ENCODE results near the gene ATXN2. TPM values are rescaled to one million over a fixed set of nuclear protein-coding genes. Genes with fewer than 3 reads are reported as not detected.
A peak's percentile ranks its signal among the peaks of the same experiment; 100 is the strongest.

Gene ATXN2
- total and polyA plus RNA-seq, 9 of the 15 experiments (the other 6 are each of a cell fraction or from before 2014, with no cell fraction given), result 16.8 to 67.8 (median 29.3) TPM

GRCh38 chr12:111626230-111626629 lies 27.1 kb upstream of the ATXN2 start:
- ATAC-seq (no peak), DNase-seq (ENCODE audit: extremely low read depth in 1 of 4, low spot score in 3 of 4) (no peak), FAIRE-seq (no peak)
- in situ Hi-C loops (cut with MboI), result no loop called here
- ChIA-PET POLR2A (interaction anchor here (1.1 to 1.4 kb wide), 2 partner anchors 10 to 32 kb away, joined by 3 to 4 read pairs; no protein-coding TSS in a partner anchor), CTCF (ENCODE audit: low intra/inter-chr PET ratio) (no interaction called here)
- intact Hi-C loops (cut with micrococcal nuclease), result no loop called here
- no peaks in the 10 kb centered on the region for H3K9me3 ChIP-seq (replicated peaks; ENCODE audit: control insufficient read depth, insufficient read depth, low read depth, low read length)
- no TSS peak for BruUV-seq (replicated peaks)
- no peak overlapping the region for H3K27ac ChIP-seq (ENCODE audit: extremely low read depth, low read depth, low read length)
- no peaks in the 10 kb centered on the region for H4K20me1 ChIP-seq (replicated peaks; ENCODE audit: control insufficient read depth, insufficient read depth, low read length)
- no peaks in the 10 kb centered on the region for H3K27me3 ChIP-seq (ENCODE audit: control insufficient read depth in 2 of 2, insufficient read depth in 2 of 2, low read length in 2 of 2)
- H3K4me1 ChIP-seq (replicated peaks in 1 of 2; ENCODE audit: control insufficient read depth in 2 of 2, insufficient read depth in 2 of 2, low read length in 2 of 2), result peaks cover 3 to 12% of the 10 kb centered on the region in 2 experiments; a peak in 3 of 5 replicates
- TF ChIP-seq FOXA3 (CRISPR knock-in tag; conservative IDR thresholded peaks at IDR 0.05 in 1 of 2, IDR thresholded peaks at IDR 0.05 in 1 of 2) (no peak), ADNP (tag; IDR thresholded peaks at IDR 0.05) (no peak), ZNF609 (CRISPR knock-in tag; IDR thresholded peaks at IDR 0.05; ENCODE audit: borderline replicate concordance) (no peak), NR2C1 (IDR thresholded peaks at IDR 0.05) (no peak), NR2C1 (tag; IDR thresholded peaks at IDR 0.05) (no peak), CCNT2 (IDR thresholded peaks at IDR 0.05; ENCODE audit: borderline replicate concordance, extremely low read depth, insufficient read length, low read depth, low read length) (no peak), ZNF121 (CRISPR knock-in tag; conservative IDR thresholded peaks at IDR 0.05) (peak; percentile 55), POLR2AphosphoS2 (IDR thresholded peaks at IDR 0.05; ENCODE audit: low read length) (no peak), ZNF232 (CRISPR knock-in tag; IDR thresholded peaks at IDR 0.05) (no peak), ZNF224 (CRISPR knock-in tag; IDR thresholded peaks at IDR 0.05) (no peak), NR0B1 (IDR thresholded peaks at IDR 0.05; ENCODE audit: partially characterized antibody) (no peak), CEBPB (tag; IDR thresholded peaks at IDR 0.05) (peak; percentile 7; the same call in 1 of the 2 replicates), GABPB2 (CRISPR knock-in tag; conservative IDR thresholded peaks at IDR 0.05) (no peak), BRD9 (IDR thresholded peaks at IDR 0.05; ENCODE audit: low read depth, partially characterized antibody) (no peak), ZHX1 (conservative IDR thresholded peaks at IDR 0.05; ENCODE audit: low read length) (no peak)
- H3K4me2 ChIP-seq (ENCODE audit: insufficient read depth, low read length), result no peak overlapping the region
- H3K79me2 ChIP-seq (ENCODE audit: control insufficient read depth, insufficient read depth, low read length), result no peaks in the 10 kb centered on the region
- WGBS (ENCODE audit: insufficient coverage, low coverage, missing lambda C conversion rate), result 81% methylated on average over 6 of the region's 6 CpGs
- no peak overlapping the region for H3K4me3 ChIP-seq
- no peaks in the 10 kb centered on the region for H3K9me1 ChIP-seq (ENCODE audit: control insufficient read depth, insufficient read depth, low read length)
- no peak overlapping the region for H2AFZ ChIP-seq (ENCODE audit: low read depth, low read length)
- no peaks in the 10 kb centered on the region for H3K36me3 ChIP-seq (ENCODE audit: control insufficient read depth, insufficient read depth, low read length)
- no peak overlapping the region for H3K9ac ChIP-seq (ENCODE audit: insufficient read depth in 1 of 2, low read depth in 2 of 2, low read length in 2 of 2)

Measured in K562 (cell line).